Loucy (cell line): Measurements from ENCODE around the gene PAX5.

Experiments used
- EZH2phosphoT487 ChIP-seq: fragments of 200-600 bp; IDR thresholded peaks from 2 replicates; pipeline ENCODE4 v1.6.1; 2018; ENCODE audit warnings: antibody characterized with exemption, mild to moderate bottlenecking, moderate library complexity, borderline replicate concordance
- TF ChIP-seq, protein P1 (sequence below): fragments of 200-600 bp; sonication (generic); conservative IDR thresholded peaks from 2 replicates; pipeline ENCODE4 v1.5.1; 2014; ENCODE audit warnings: mild to moderate bottlenecking, antibody characterized with exemption, low read length

GRCh38 chr9:36839131-36839885 lies 194.8 kb downstream of the PAX5 start:
- TF ChIP-seq, protein P1, sequence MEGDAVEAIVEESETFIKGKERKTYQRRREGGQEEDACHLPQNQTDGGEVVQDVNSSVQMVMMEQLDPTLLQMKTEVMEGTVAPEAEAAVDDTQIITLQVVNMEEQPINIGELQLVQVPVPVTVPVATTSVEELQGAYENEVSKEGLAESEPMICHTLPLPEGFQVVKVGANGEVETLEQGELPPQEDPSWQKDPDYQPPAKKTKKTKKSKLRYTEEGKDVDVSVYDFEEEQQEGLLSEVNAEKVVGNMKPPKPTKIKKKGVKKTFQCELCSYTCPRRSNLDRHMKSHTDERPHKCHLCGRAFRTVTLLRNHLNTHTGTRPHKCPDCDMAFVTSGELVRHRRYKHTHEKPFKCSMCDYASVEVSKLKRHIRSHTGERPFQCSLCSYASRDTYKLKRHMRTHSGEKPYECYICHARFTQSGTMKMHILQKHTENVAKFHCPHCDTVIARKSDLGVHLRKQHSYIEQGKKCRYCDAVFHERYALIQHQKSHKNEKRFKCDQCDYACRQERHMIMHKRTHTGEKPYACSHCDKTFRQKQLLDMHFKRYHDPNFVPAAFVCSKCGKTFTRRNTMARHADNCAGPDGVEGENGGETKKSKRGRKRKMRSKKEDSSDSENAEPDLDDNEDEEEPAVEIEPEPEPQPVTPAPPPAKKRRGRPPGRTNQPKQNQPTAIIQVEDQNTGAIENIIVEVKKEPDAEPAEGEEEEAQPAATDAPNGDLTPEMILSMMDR = no peak
- no peak for TF ChIP-seq EZH2phosphoT487
